ENCODE results near the gene ENTPD6.
"Not testable (repeated sequence)": the region's sequence is repeated elsewhere in the genome, so short reads cannot be mapped to it uniquely, and the experiment has no call there.

ENTPD6 gene

GRCh38 chr20:25158043-25158442 lies 37.5 kb upstream of the ENTPD6 start:
- TF ChIP-seq CTCF (IDR thresholded peaks at IDR 0.05; ENCODE audit: low read depth, low read length): no peak
- DNase-seq (ENCODE audit: extremely low read depth, low read depth): no peak

GRCh38 chr20:25160467-25160866 lies 35.0 kb upstream of the ENTPD6 start:
- TF ChIP-seq CTCF (IDR thresholded peaks at IDR 0.05; ENCODE audit: low read depth, low read length): no peak
- no peak for DNase-seq (ENCODE audit: extremely low read depth, low read depth)

- DNase-seq (ENCODE audit: extremely low read depth, low read depth): no peak
- no peak for TF ChIP-seq CTCF (IDR thresholded peaks at IDR 0.05; ENCODE audit: low read depth, low read length)
These were observed 34.6 kb upstream of the ENTPD6 start for GRCh38 chr20:25160897-25161296.

GRCh38 chr20:25165128-25165527 lies 30.4 kb upstream of the ENTPD6 start:
- DNase-seq (ENCODE audit: extremely low read depth, low read depth): no peak
- TF ChIP-seq CTCF (IDR thresholded peaks at IDR 0.05; ENCODE audit: low read depth, low read length): no peak

- DNase-seq (ENCODE audit: extremely low read depth, low read depth): not testable (repeated sequence)
These were observed 29.3 kb upstream of the ENTPD6 start for GRCh38 chr20:25166105-25166782.

- TF ChIP-seq CTCF (IDR thresholded peaks at IDR 0.05; ENCODE audit: low read depth, low read length): no peak
These were observed 22.2 kb upstream of the ENTPD6 start for GRCh38 chr20:25173321-25173720.

GRCh38 chr20:25173886-25174308 lies 21.6 kb upstream of the ENTPD6 start:
- DNase-seq (ENCODE audit: extremely low read depth, low read depth): no peak
- no peak for TF ChIP-seq CTCF (IDR thresholded peaks at IDR 0.05; ENCODE audit: low read depth, low read length)

More at GRCh38 chr20:25173321-25173720, 22.2 kb upstream of the ENTPD6 start:
- DNase-seq (ENCODE audit: extremely low read depth, low read depth): no peak

- no peak for TF ChIP-seq CTCF (IDR thresholded peaks at IDR 0.05; ENCODE audit: low read depth, low read length)
- no peak for DNase-seq (ENCODE audit: extremely low read depth, low read depth)
These were observed 19.3 kb upstream of the ENTPD6 start for GRCh38 chr20:25176184-25176583.

Data from AG09319 (cell line).